Measurements from ENCODE around the gene LRCH3. TPM values are rescaled to one million over a fixed set of nuclear protein-coding genes. Genes with fewer than 3 reads are reported as not detected.

Gene LRCH3
- total and polyA plus RNA-seq, 2 of the 13 experiments (the other 11 are each of a cell fraction or from before 2014, with no cell fraction given), result 25.5 to 103 TPM

GRCh38 chr3:197820550-197821335, 29.7 kb downstream of the LRCH3 start (continued):
- peak; percentile 84 for TF ChIP-seq HNF4G (IDR thresholded peaks at IDR 0.05; ENCODE audit: borderline replicate concordance, low read depth, low read length)
- TF ChIP-seq HNF4G (CRISPR knock-in tag; IDR thresholded peaks at IDR 0.05; ENCODE audit: borderline replicate concordance, low read depth), result peak; percentile 66; the same call in 1 of the 2 replicates
- TF ChIP-seq MTERF4 (CRISPR knock-in tag; IDR thresholded peaks at IDR 0.05), result no peak
- TF ChIP-seq ZNF225 (CRISPR knock-in tag; IDR thresholded peaks at IDR 0.05), result no peak
- TF ChIP-seq CBX2 (IDR thresholded peaks at IDR 0.05; ENCODE audit: low read depth, low read length), result no peak
- no peak for TF ChIP-seq CBX2 (CRISPR knock-in tag; IDR thresholded peaks at IDR 0.05; ENCODE audit: low read depth)
- no peak for TF ChIP-seq MIER2 (CRISPR knock-in tag; IDR thresholded peaks at IDR 0.05)
- TF ChIP-seq ZNF33B (CRISPR knock-in tag; IDR thresholded peaks at IDR 0.05), result no peak
- TF ChIP-seq ZNF619 (CRISPR knock-in tag; IDR thresholded peaks at IDR 0.05), result no peak
- TF ChIP-seq MIER3 (CRISPR knock-in tag; IDR thresholded peaks at IDR 0.05; ENCODE audit: borderline replicate concordance), result peak; percentile 35; the same call in 1 of the 2 replicates
- TF ChIP-seq POLR2AphosphoS5 (IDR thresholded peaks at IDR 0.05; ENCODE audit: low read depth, low read length), result no peak
- no peak for TF ChIP-seq ZSCAN21 (CRISPR knock-in tag; IDR thresholded peaks at IDR 0.05; ENCODE audit: borderline replicate concordance)
- TF ChIP-seq U2AF1 (optimal IDR thresholded peaks at IDR 0.05; ENCODE audit: low read depth, low read length), result no peak
- TF ChIP-seq RARG (CRISPR knock-in tag; IDR thresholded peaks at IDR 0.05; ENCODE audit: low read depth), result no peak
- TF ChIP-seq ZNF670 (CRISPR knock-in tag; IDR thresholded peaks at IDR 0.05; ENCODE audit: borderline replicate concordance), result no peak
- 0 out of 2 replicates have a peak, but pooled peaks have one; percentile 32 for TF ChIP-seq CBFB (CRISPR knock-in tag; IDR thresholded peaks at IDR 0.05)
- no peak for TF ChIP-seq FOXK2 (IDR thresholded peaks at IDR 0.05)
- no peak for TF ChIP-seq ZBTB46 (CRISPR knock-in tag; IDR thresholded peaks at IDR 0.05; ENCODE audit: borderline replicate concordance)
- no peak for TF ChIP-seq MXD4 (CRISPR knock-in tag; IDR thresholded peaks at IDR 0.05)
- TF ChIP-seq MYC (CRISPR knock-in tag; IDR thresholded peaks at IDR 0.05; ENCODE audit: borderline replicate concordance), result no peak
- TF ChIP-seq SNRNP70 (IDR thresholded peaks at IDR 0.05; ENCODE audit: low read depth, low read length), result no peak
- TF ChIP-seq ZNF280D (CRISPR knock-in tag; IDR thresholded peaks at IDR 0.05), result no peak
- TF ChIP-seq MEIS1 (CRISPR knock-in tag; IDR thresholded peaks at IDR 0.05; ENCODE audit: borderline replicate concordance), result peak; percentile 79
- no peak for TF ChIP-seq NFYC (CRISPR knock-in tag; IDR thresholded peaks at IDR 0.05)
- no peak for TF ChIP-seq EEA1 (CRISPR knock-in tag; IDR thresholded peaks at IDR 0.05; ENCODE audit: borderline replicate concordance)
